WERI-Rb-1 (cell line): Measurements from ENCODE around the gene CCND1.

Experiments
- DNase-seq: peaks from one replicate; pipeline ENCODE4 v3.0.0-alpha.2; 2020
- H3K27ac ChIP-seq: fragments of 250-450 bp; sonication (Bioruptor Pico); 2 replicates; pipeline ENCODE4 v1.5.1; 2020; ENCODE audit warnings: mild to moderate bottlenecking, moderate library complexity
- H3K27me3 ChIP-seq: fragments of 250-450 bp; sonication (Bioruptor Pico); 2 replicates; pipeline ENCODE4 v1.5.1; 2021; ENCODE audit warnings: mild to moderate bottlenecking, low read depth, moderate library complexity; ENCODE audit not compliant: insufficient read depth, severe bottlenecking
- H3K36me3 ChIP-seq: fragments of 250-450 bp; sonication (Bioruptor Pico); 2 replicates; pipeline ENCODE4 v1.5.1; 2020; ENCODE audit warnings: mild to moderate bottlenecking, moderate library complexity
- H3K4me3 ChIP-seq: 2 replicates; pipeline ENCODE4 v1.5.1; 2011; ENCODE audit warnings: low read depth, mild to moderate bottlenecking, control low read depth, low read length
- H3K9me3 ChIP-seq: fragments of 250-450 bp; sonication (Bioruptor Pico); 2 replicates; pipeline ENCODE4 v1.5.1; 2021; ENCODE audit warnings: mild to moderate bottlenecking, moderate library complexity; ENCODE audit not compliant: severe bottlenecking
- CTCF ChIP-seq: IDR thresholded peaks from 2 replicates; pipeline ENCODE4 v1.5.1; 2011; ENCODE audit warnings: low read depth, mild to moderate bottlenecking, control low read depth, inconsistent platforms, low read length

CCND1 gene

GRCh38 chr11:69636512-69637197 lies 4.3 kb upstream of the CCND1 start:
- DNase-seq, result peak; percentile 41
- no peaks in the 10 kb centered on the region for H3K9me3 ChIP-seq

GRCh38 chr11:69637198-69637940 lies 3.6 kb upstream of the CCND1 start:
- Histone ChIP-seq H3K27me3 (peaks cover 93% of the 10 kb centered on the region), H3K4me3 (peak overlapping the region; percentile 29), H3K27ac (no peak overlapping the region), H3K9me3 (no peaks in the 10 kb centered on the region), H3K36me3 (no peaks in the 10 kb centered on the region)
- no peak for TF ChIP-seq CTCF
- DNase-seq, result no peak

More at GRCh38 chr11:69636512-69637197, 4.3 kb upstream of the CCND1 start:
- Histone ChIP-seq H3K36me3 (no peaks in the 10 kb centered on the region), H3K27me3 (peaks cover 93% of the 10 kb centered on the region), H3K27ac (no peak overlapping the region), H3K4me3 (peak overlapping the region; percentile 29)
- TF ChIP-seq CTCF, result no peak

GRCh38 chr11:69637941-69638871 lies 2.8 kb upstream of the CCND1 start:
- no peak overlapping the region; the same call in 1 of the 2 replicates for H3K4me3 ChIP-seq

GRCh38 chr11:69638941-69639681 lies 1.8 kb upstream of the CCND1 start:
- H3K27ac ChIP-seq, result no peak overlapping the region
- H3K36me3 ChIP-seq, result no peaks in the 10 kb centered on the region
- peak overlapping the region; percentile 19 for H3K4me3 ChIP-seq
- H3K27me3 ChIP-seq, result peaks cover 95% of the 10 kb centered on the region
- TF ChIP-seq CTCF, result no peak
- no peaks in the 10 kb centered on the region for H3K9me3 ChIP-seq
- peak; percentile 90 for DNase-seq

More at GRCh38 chr11:69637941-69638871, 2.8 kb upstream of the CCND1 start:
- no peak for TF ChIP-seq CTCF
- H3K9me3 ChIP-seq, result no peaks in the 10 kb centered on the region
- peaks cover 95% of the 10 kb centered on the region for H3K27me3 ChIP-seq
- H3K27ac ChIP-seq, result no peak overlapping the region
- H3K36me3 ChIP-seq, result no peaks in the 10 kb centered on the region
- DNase-seq, result no peak

- Histone ChIP-seq H3K4me3 (no peak overlapping the region), H3K27me3 (peaks cover 89% of the 10 kb centered on the region), H3K27ac (no peak overlapping the region), H3K36me3 (no peaks in the 10 kb centered on the region), H3K9me3 (no peaks in the 10 kb centered on the region)
- no peak for DNase-seq
- no peak for TF ChIP-seq CTCF
These were observed 1.1 kb upstream of the CCND1 start for GRCh38 chr11:69639831-69640230.
